DOHH2 (cell line): ENCODE measurements around the gene SYCE1.
"Not testable (repeated sequence)": the region's sequence is repeated elsewhere in the genome, so short reads cannot be mapped to it uniquely, and the experiment has no call there.

Source experiments
- H3F3A ChIP-seq: fragments of 200-600 bp; sonication (generic), shearing (Covaris generic); 2 replicates; pipeline ENCODE4 v1.6.0; 2016; ENCODE audit warnings: antibody characterized with exemption, mild to moderate bottlenecking; ENCODE audit not compliant: control insufficient read depth, insufficient read depth
- H3K27ac ChIP-seq: fragments of 200-600 bp; sonication (generic); 2 replicates; pipeline ENCODE4 v1.5.1; 2014; ENCODE audit warnings: low read depth, mild to moderate bottlenecking, low read length, moderate library complexity
- H3K27me3 ChIP-seq: fragments of 200-600 bp; sonication (generic); 2 replicates; pipeline ENCODE4 v1.6.1; 2014; ENCODE audit warnings: mild to moderate bottlenecking, low read length, mixed read lengths; ENCODE audit not compliant: control insufficient read depth
- H3K36me3 ChIP-seq: fragments of 200-600 bp; sonication (generic); 2 replicates; pipeline ENCODE4 v1.6.1; 2014; ENCODE audit warnings: mild to moderate bottlenecking, low read length, moderate library complexity, mixed read lengths; ENCODE audit not compliant: control insufficient read depth
- H3K4me1 ChIP-seq: fragments of 200-600 bp; sonication (generic); 2 replicates; pipeline ENCODE4 v1.6.1; 2014; ENCODE audit warnings: mild to moderate bottlenecking, low read length, mixed read lengths; ENCODE audit not compliant: control insufficient read depth
- H3K4me2 ChIP-seq: fragments of 200-600 bp; sonication (generic); 2 replicates; pipeline ENCODE4 v1.6.0; 2014; ENCODE audit warnings: mild to moderate bottlenecking, low read length, moderate library complexity
- H3K4me3 ChIP-seq: fragments of 200-600 bp; sonication (generic); 2 replicates; pipeline ENCODE4 v1.5.1; 2014; ENCODE audit warnings: mild to moderate bottlenecking, low read length, mixed read lengths
- H3K79me2 ChIP-seq: fragments of 200-600 bp; sonication (generic); 2 replicates; pipeline ENCODE4 v1.6.1; 2014; ENCODE audit warnings: mild to moderate bottlenecking, low read length, mixed read lengths; ENCODE audit not compliant: control insufficient read depth
- H3K9me2 ChIP-seq: fragments of 200-600 bp; sonication (generic); replicated peaks from 2 replicates; pipeline ENCODE4 v1.6.1; 2014; ENCODE audit warnings: mild to moderate bottlenecking, low read length, mixed read lengths; ENCODE audit not compliant: control insufficient read depth
- H3K9me3 ChIP-seq: fragments of 200-600 bp; sonication (generic); 2 replicates; pipeline ENCODE4 v1.6.1; 2014; ENCODE audit warnings: antibody characterized with exemption, low read length, mixed read lengths; ENCODE audit not compliant: control insufficient read depth, insufficient read depth
- H4K20me1 ChIP-seq: fragments of 200-600 bp; sonication (generic); 2 replicates; pipeline ENCODE4 v1.6.0; 2014; ENCODE audit warnings: low read depth, mild to moderate bottlenecking, antibody characterized with exemption, low read length, moderate library complexity; ENCODE audit not compliant: control insufficient read depth, insufficient read depth
- CTCF ChIP-seq: fragments of 200-600 bp; sonication (generic); IDR thresholded peaks from one replicate; pipeline ENCODE4 v1.5.1; 2014; ENCODE audit warnings: antibody characterized with exemption, mild to moderate bottlenecking, low read depth, low read length; ENCODE audit not compliant: poor library complexity, severe bottlenecking
- EZH2phosphoT487 ChIP-seq: fragments of 200-600 bp; sonication (generic); IDR thresholded peaks from 2 replicates; pipeline ENCODE4 v1.6.1; 2017; ENCODE audit warnings: borderline replicate concordance, mild to moderate bottlenecking, antibody characterized with exemption, low read length, moderate library complexity, mixed read lengths

The SYCE1 gene

GRCh38 chr10:133520193-133520738 is 45.1 kb downstream of the SYCE1 start:
- H3K27me3 ChIP-seq = peaks cover 3% of the 10 kb centered on the region; the same call in 1 of the 2 replicates
- no peaks in the 10 kb centered on the region for H3K79me2 ChIP-seq
- H3K9me3 ChIP-seq = no peaks in the 10 kb centered on the region
- H3F3A ChIP-seq = no peaks in the 10 kb centered on the region
- no peak overlapping the region for H3K27ac ChIP-seq
- H3K9me2 ChIP-seq = no peaks in the 10 kb centered on the region
- TF ChIP-seq EZH2phosphoT487 (no peak), CTCF (peak; percentile 93)
- H3K36me3 ChIP-seq = no peaks in the 10 kb centered on the region
- peaks cover 13% of the 10 kb centered on the region for H3K4me1 ChIP-seq
- H3K4me2 ChIP-seq = peak overlapping the region; percentile 86
- H4K20me1 ChIP-seq = no peaks in the 10 kb centered on the region
- peak overlapping the region; percentile 77 for H3K4me3 ChIP-seq

DNA sequence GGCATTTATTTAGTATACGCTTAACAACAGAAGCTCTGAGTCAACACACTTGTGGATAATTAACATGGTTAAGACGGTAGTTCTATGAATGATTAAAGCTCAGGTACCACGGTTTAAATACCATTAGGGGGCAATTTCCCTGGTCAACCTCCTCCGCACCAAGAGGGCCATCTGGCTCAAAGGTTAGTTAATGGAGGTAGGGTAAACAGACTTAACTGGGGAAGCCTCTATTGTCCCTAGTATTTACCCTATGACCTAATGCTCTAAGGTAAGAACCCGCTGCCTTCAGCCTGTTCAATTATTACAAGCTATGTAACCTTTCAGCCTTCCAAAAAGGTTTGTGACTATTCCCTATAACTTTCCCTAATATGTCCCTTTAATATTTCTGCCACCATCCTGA is 46.9 kb downstream of the SYCE1 start:
- not testable (repeated sequence) for H3K9me2 ChIP-seq, H3K27me3 ChIP-seq, H4K20me1 ChIP-seq, H3F3A ChIP-seq, H3K4me3 ChIP-seq, H3K36me3 ChIP-seq, H3K27ac ChIP-seq, H3K79me2 ChIP-seq, H3K4me2 ChIP-seq, H3K9me3 ChIP-seq
- peaks cover 13% of the 10 kb centered on the region for H3K4me1 ChIP-seq

GRCh38 chr10:133516057-133516456 is 49.3 kb downstream of the SYCE1 start:
- H3K4me1 ChIP-seq = peaks cover 13% of the 10 kb centered on the region
- H3F3A ChIP-seq = no peaks in the 10 kb centered on the region
- H3K79me2 ChIP-seq = no peaks in the 10 kb centered on the region
- no peaks in the 10 kb centered on the region for H3K9me3 ChIP-seq
- H3K36me3 ChIP-seq = no peaks in the 10 kb centered on the region
- no peaks in the 10 kb centered on the region for H4K20me1 ChIP-seq
- H3K27ac ChIP-seq = no peak overlapping the region
- H3K4me3 ChIP-seq = no peak overlapping the region
- no peak overlapping the region for H3K4me2 ChIP-seq
- TF ChIP-seq EZH2phosphoT487 = no peak
- TF ChIP-seq CTCF = no peak
- H3K27me3 ChIP-seq = peaks cover 7% of the 10 kb centered on the region
- H3K9me2 ChIP-seq = no peaks in the 10 kb centered on the region

DNA sequence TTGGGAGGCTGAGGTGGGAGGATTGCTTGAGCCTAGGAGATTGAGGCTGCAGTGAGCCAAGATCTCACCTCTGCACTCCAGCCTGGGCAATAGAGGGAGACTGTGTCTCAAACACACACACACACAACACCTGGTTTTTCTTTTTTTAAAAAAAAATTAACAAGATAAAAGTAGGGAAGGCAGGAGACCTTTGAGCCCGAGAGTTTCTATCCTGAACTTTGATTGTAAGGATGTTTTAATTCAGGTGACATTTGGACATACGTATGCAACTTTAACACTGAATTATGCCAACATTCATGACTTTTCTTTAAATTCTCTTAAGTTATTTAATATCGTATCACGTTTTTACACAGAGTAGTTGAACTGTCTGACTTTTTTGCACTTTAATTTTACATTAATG is 49.9 kb downstream of the SYCE1 start:
- Histone ChIP-seq H3K79me2 (no peaks in the 10 kb centered on the region), H3K4me3 (no peak overlapping the region), H3K9me2 (no peaks in the 10 kb centered on the region), H3K4me1 (peaks cover 8% of the 10 kb centered on the region), H3K9me3 (no peaks in the 10 kb centered on the region), H3K36me3 (no peaks in the 10 kb centered on the region), H3K27me3 (peaks cover 5% of the 10 kb centered on the region; the same call in 1 of the 2 replicates), H4K20me1 (no peaks in the 10 kb centered on the region), H3F3A (no peaks in the 10 kb centered on the region), H3K4me2 (no peak overlapping the region), H3K27ac (no peak overlapping the region)
- TF ChIP-seq EZH2phosphoT487 = no peak
- TF ChIP-seq CTCF = no peak
